HG03469 (cell line): ENCODE data around the gene CCL21.

Source experiments
- ATAC-seq: cut with Tn5 transposase; IDR thresholded peaks from one replicate; pipeline ENCODE4 v1.9.1; 2021; ENCODE audit warnings: mild to moderate bottlenecking, moderate library complexity, moderate number of reproducible peaks; ENCODE audit not compliant: unreplicated experiment

The CCL21 gene

GRCh38 chr9:34709196-34709978, 549 bp downstream of the CCL21 start:
- no peak for ATAC-seq

- ATAC-seq, result no peak
Observed at GRCh38 chr9:34707130-34707529, 2.8 kb downstream of the CCL21 start.

- ATAC-seq, result no peak
Observed at GRCh38 chr9:34701769-34702736, 7.9 kb downstream of the CCL21 start.

- ATAC-seq, result no peak
Observed at GRCh38 chr9:34701023-34701768, 8.7 kb downstream of the CCL21 start.

- no peak for ATAC-seq
Observed at GRCh38 chr9:34694811-34695210, 15.1 kb downstream of the CCL21 start.

GRCh38 chr9:34693560-34693959, 16.4 kb downstream of the CCL21 start:
- no peak for ATAC-seq

GRCh38 chr9:34691936-34692315, 18.0 kb downstream of the CCL21 start:
- no peak for ATAC-seq

GRCh38 chr9:34690983-34691935, 18.7 kb downstream of the CCL21 start, which contains the start of gene CCL19:
Gene CCL19 (minus strand): TSS chr9:34691276. CDS start chr9:34691139, 137 bp downstream.
- ATAC-seq, result no peak

- no peak for ATAC-seq
Observed at GRCh38 chr9:34689512-34689911, 20.4 kb downstream of the CCL21 start.

- ATAC-seq, result no peak
Observed at GRCh38 chr9:34689116-34689470, 20.8 kb downstream of the CCL21 start.

- no peak for ATAC-seq
Observed at GRCh38 chr9:34688329-34689115, 21.4 kb downstream of the CCL21 start.

- ATAC-seq, result no peak
Observed at GRCh38 chr9:34687276-34688030, 22.5 kb downstream of the CCL21 start.

- ATAC-seq, result no peak
Observed at GRCh38 chr9:34686732-34687131, 23.2 kb downstream of the CCL21 start.

- ATAC-seq, result no peak
Observed at GRCh38 chr9:34686231-34686630, 23.7 kb downstream of the CCL21 start.

GRCh38 chr9:34685591-34685990, 24.3 kb downstream of the CCL21 start:
- no peak for ATAC-seq

GRCh38 chr9:34684816-34685215, 25.1 kb downstream of the CCL21 start:
- ATAC-seq, result no peak

- no peak for ATAC-seq
Observed at GRCh38 chr9:34684145-34684544, 25.8 kb downstream of the CCL21 start.

GRCh38 chr9:34675869-34676268, 34.1 kb downstream of the CCL21 start:
- no peak for ATAC-seq
